HG03521 (cell line): Measurements from ENCODE around the gene PTPRN2.

Experiments used
- ATAC-seq: cut with Tn5 transposase; IDR thresholded peaks from one replicate; pipeline ENCODE4 v1.9.1; 2021; ENCODE audit warnings: mild to moderate bottlenecking, moderate library complexity; ENCODE audit not compliant: unreplicated experiment

The PTPRN2 gene

GRCh38 chr7:158289761-158290523 is 297.7 kb downstream of the PTPRN2 start:
- no peak for ATAC-seq

- no peak for ATAC-seq
Observed at GRCh38 chr7:158289231-158289630, 298.4 kb downstream of the PTPRN2 start.

DNA sequence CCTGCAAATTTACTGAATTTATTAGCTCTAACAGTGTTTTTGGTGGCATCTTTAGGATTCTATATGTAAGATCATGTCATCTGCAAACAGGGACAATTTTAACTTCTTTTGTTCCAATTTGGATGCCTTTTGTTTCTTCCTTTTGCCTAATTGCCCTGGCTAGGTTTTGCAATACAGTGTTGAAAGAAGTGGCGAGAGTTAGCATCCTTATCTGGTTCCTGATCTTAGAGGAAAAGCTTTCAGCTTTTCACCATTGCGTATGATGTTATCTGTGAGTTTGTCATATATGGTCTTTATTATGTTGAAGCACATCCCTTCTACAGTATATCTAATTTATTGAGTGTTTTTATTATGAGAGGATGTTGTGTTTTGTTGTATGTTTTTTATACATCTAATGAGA is 301.4 kb downstream of the PTPRN2 start:
- no peak for ATAC-seq

- no peak for ATAC-seq
Observed at GRCh38 chr7:158285383-158285770, 302.2 kb downstream of the PTPRN2 start.

DNA sequence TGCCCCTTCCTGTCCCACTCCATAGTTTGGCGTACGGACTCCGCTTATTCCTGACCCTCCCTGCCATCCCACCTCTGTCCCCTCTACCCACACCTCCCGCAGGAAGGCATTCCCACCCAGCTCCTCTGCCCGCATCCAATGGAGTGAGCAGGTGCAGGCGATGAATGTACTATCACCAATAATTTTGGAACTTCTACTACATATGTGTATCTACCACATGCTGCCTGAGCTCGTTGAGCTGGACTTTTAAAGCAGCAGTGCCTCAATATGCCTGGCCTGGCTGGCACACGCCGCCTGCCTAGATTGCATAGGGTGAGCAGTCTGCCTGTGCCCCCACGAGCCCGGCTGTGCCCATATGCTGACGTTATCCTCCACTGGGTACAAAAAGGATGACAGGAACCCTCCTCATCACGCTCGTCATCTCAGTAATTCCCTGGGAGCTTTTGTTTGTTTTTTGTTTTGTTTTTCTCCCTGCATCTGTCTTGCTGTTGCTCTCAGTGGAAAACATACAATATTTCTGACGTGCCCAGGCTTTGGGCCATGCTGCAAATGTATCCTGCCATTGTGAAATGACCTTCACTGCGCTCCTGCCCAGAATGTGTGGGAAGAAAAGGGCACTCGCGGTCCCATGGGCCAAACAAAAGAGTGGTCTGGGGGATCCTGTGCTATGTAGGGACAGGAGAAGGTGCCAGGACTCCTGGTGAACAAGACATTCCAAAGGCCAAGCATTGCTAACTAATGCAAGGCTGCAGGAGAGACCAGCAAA is 302.8 kb downstream of the PTPRN2 start:
- no peak for ATAC-seq

- ATAC-seq = no peak
Observed at GRCh38 chr7:158284121-158284520, 303.5 kb downstream of the PTPRN2 start.

DNA sequence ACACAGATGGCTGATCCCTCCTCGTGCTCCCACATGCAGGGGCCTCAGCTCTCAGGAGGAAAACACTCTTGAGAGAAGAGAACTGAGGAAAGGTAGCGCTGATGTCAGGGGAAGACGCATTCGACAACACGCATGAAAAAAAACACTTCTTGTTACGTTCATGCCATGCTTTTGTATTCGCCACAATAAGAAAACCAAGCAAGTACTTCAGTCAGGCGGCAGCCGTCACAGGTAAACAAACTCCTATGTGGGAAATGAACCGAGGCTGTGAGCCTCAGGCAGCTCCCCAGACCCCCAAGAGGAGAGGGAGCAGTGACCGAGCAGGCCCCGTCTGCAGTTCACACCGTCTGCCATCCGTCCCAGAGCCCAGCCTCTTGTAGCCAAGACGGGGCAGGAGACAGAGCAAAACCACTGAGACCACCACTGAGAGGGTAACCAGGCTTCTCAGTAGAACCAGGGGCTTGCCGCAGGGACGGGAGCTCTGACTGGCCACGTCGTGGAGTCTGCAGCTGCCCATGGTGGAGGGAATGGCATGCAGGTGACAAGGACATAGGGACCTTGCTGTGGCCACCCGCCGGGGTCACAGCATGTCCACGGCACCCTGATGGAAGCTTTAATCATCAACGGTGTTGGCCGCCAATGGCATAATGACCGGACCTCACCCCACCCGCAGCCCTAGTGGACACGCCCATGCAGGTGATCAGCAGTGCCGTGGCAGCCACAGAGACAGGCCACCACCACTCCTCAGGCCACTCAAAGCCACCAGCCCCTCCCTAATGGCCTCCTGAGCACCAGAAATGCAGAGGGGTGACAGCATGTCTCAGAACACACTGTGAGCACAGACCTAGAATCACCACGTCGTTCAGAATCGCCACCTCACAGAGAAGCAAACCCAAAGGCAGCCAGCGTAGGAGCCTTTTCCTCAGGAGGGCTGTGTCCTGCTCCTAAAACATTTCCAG is 304.3 kb downstream of the PTPRN2 start:
- ATAC-seq = no peak

DNA sequence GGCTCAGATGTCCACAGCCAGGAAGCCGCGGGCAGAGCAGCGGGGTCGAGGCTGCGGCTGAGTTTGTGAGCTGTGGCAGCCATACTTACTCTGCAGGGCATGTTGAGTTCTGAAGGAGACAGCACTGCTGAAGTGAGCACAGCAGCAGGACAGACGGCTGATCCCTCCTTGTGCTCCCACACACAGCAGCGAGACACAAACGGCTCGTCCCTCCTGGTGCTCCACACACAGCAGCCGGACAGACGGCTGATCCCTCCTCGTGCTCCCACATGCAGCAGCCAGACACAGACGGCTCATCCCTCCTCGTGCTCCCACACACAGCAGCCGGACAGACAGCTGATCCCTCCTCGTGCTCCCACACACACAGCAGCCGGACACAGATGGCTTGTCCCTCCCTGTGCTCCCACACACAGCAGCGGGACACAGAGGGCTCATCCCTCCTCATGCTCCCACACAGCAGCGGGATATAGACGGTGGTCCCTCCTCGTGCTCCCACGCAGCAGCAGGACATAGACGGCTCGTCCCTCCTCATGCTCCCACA is 305.1 kb downstream of the PTPRN2 start:
- ATAC-seq = no peak

DNA sequence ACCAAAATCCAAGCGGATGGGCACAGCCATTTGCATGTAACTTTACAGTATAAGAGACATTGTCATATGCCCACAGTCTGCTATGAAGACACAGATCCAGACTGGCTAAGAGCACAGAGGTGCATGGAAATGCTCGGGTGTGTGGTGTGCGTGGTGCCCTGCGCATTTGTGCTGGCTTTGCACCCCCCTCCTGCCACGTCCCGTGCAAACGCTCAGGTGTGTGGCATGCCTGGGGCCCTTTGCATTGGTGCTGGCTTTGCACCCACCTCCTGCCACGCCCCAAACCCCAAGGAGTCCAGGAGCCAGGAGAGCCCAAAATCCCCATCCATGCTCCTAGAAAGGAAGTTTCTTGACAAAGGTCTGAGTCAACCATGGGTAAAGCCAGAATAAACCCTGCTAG is 306.2 kb downstream of the PTPRN2 start:
- ATAC-seq = no peak

DNA sequence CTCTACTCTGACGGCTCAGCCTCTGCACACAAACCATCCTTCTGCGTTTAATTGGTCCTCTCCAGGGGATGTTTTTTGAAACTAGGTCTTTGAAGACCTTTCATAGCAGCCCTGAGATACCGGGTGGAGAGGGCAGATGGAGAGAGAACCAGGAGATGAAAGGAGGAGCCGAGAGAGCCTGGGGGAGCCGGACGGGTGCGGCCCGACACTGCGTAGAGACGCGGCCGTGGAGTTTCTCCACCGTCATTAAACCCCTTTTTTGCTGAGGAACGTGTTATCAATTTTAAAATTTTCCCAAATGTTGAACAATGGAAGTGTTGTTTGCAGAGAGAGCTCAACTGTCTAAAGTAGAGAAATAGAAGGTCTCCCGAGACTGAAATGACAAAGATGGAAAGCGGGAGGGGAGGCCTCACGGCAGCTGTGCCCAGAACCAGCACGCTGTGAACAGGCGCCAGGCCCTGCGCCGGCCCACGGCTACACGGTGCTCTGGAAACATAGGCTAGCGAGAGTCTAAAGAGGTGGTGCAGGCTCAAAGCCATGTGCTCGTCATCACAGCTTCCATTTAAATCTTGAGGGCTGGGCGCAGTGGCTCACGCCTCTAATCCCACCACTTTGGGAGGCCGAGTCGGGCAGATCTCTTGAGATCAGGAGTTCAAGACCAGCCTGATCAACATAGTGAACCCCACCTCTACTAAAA is 307.0 kb downstream of the PTPRN2 start:
- ATAC-seq = no peak

DNA sequence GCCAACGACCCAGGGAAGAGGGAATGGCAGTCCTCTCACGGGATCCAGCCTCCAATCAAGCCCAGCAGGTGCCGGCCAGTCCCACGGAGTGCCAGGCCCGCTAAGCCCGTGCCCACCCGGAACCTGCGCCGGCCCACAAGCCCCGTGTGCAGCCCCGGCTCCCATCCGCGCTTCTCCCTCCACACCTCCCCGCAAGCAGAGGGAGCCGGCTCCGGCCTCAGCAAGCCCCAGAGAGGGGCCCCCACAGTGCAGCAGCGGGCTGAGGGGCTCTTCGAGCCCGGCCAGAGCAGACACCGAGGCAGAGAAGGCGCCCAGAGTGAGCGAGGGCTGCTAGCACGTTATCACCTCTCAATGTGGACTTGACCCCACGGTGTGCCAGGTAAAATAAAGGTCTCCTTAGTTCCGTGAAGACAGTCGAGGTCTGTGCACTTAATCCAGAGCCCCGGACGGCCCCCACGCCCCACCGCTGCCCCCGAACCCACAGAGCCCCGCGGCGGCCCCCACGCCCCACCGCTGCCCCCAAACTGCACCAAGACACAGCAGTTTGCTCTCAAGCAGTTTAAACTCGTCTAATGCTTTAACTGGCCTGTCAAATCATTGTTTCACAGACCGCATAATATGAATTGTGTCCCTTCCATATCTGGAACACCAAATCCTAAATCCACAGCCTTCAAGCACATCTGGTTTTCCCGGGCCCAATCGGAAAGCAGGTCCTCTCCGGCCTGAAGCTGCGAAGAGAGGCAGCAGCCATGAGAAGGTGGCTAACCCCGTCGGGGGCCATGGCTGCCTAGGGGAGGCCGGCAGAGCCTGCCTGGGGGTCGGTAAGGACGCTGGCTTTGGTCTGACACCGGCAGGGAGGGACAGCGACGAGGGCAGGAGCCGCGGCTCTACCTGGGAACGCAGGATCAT is 307.8 kb downstream of the PTPRN2 start:
- no peak for ATAC-seq

GRCh38 chr7:158278745-158279320 is 308.8 kb downstream of the PTPRN2 start:
- ATAC-seq = no peak

DNA sequence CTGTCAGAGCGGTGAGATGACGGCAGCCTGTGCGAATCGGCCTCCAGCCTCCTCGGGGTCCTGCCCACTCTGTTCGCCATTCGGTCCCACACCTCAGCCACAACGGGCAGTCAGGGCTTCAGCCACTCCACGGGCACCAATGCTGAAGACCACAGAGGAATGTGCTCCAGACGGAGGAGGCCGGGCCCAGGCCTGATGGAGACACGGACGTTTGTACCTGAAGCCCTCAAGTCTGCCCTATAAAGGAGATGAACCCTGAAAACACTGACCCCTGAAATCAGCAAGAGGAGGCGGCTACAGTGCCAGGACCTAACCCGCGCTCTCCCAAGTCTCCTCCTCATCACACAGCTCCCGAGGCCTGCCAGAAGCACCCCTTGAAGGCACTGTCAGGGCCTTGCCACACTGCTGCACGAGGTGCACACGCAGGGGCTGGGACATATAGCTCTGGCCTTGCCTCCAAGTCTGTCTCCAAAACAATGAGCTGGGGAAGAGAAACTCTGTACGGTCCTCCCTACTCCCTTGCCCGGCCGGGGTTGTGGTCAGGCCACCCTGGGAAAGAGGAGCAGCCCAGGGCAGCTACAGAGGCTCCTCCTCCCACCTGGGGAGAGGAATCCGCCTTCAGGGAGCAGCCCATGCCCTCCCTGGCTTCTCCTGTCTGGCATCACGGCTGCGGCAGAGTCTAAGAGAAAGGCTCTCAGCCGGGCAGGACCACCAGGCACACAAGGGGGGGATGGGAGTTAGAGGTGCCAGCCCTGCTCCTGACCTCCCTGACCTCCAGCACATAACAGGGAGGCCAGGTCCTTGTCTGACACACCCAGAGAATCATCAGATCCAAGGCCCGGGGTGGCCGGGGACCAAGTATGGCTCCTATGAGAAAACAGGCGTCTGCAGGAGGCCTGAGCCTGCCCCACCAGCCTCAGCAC is 310.1 kb downstream of the PTPRN2 start:
- ATAC-seq = no peak

- ATAC-seq = no peak
Observed at GRCh38 chr7:158276414-158277218, 311.0 kb downstream of the PTPRN2 start.

GRCh38 chr7:158275711-158276413 is 311.8 kb downstream of the PTPRN2 start:
- no peak for ATAC-seq

DNA sequence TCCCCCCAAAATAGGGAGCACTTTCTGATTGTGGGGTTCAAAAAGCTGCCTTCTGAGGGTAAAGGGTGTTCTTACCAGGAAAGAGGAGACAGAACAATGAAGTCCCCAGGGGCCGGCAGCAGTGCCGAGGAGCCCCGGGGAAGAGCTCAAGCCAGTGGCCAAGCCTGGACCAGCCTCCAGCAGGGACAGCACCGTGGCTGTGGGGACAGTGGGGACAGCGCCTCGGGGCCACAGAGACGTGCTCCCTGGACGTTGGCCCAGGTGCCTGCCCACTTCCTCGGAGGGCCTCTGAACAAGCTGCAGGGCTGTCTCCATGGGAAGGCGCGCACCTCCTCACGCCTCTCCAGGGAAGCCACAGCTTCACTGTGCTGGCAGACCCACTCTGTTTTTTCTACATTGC is 312.6 kb downstream of the PTPRN2 start:
- ATAC-seq = no peak
